Activated naive CD4-positive, alpha-beta T cell treated with anti-CD3 and anti-CD28 coated beads, Interleukin-2, amount 50 U/mL, for 24 hours (primary cell): ENCODE results near the gene SMOC2.

Source experiments
- H3K27ac Mint-ChIP-seq: one replicate; pipeline ENCODE4 v1.8.0; 2021; ENCODE audit warnings: mild to moderate bottlenecking, mixed read lengths
- H3K27me3 Mint-ChIP-seq: one replicate; pipeline ENCODE4 v1.8.0; 2021; ENCODE audit warnings: mixed read lengths
- H3K36me3 Mint-ChIP-seq: one replicate; pipeline ENCODE4 v1.8.0; 2021; ENCODE audit warnings: mixed read lengths
- H3K4me1 Mint-ChIP-seq: one replicate; pipeline ENCODE4 v1.8.0; 2021; ENCODE audit warnings: mixed read lengths
- H3K4me3 Mint-ChIP-seq: one replicate; pipeline ENCODE4 v1.8.0; 2021; ENCODE audit warnings: mild to moderate bottlenecking, mixed read lengths
- H3K9me3 Mint-ChIP-seq: one replicate; pipeline ENCODE4 v1.8.0; 2021; ENCODE audit warnings: mixed read lengths

The SMOC2 gene

GRCh38 chr6:168708984-168709383 is 268.0 kb downstream of the SMOC2 start:
- H3K4me1 Mint-ChIP-seq = no peaks in the 10 kb centered on the region
- H3K4me3 Mint-ChIP-seq = no peak overlapping the region
- no peaks in the 10 kb centered on the region for H3K36me3 Mint-ChIP-seq

DNA sequence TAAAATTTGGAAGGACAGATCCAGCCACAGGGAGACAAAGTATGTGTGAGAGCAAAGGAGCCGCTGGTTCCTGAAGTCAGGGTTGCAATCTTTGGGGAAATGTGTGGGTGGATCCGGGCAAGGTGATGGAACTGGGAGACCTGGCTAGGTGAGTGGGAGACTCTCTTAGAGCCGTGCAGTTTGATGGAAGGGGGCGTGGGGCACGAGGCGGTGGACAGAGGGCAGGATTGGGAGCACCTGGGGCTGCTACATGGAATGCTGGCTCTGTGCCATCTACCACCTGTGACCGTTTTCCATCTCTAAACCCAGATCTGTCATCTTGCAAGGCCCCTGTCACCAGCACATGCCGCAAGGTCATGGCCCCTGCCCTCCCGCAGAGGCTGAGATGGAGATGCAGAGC is 268.4 kb downstream of the SMOC2 start:
- Mint-ChIP-seq H3K36me3 (no peaks in the 10 kb centered on the region), H3K4me1 (no peaks in the 10 kb centered on the region), H3K27ac (no peak overlapping the region), H3K4me3 (no peak overlapping the region), H3K27me3 (peaks cover 2% of the 10 kb centered on the region), H3K9me3 (no peaks in the 10 kb centered on the region)

More at GRCh38 chr6:168708984-168709383, 268.0 kb downstream of the SMOC2 start:
- Mint-ChIP-seq H3K27me3 (peaks cover 2% of the 10 kb centered on the region), H3K9me3 (no peaks in the 10 kb centered on the region), H3K27ac (no peak overlapping the region)

- Mint-ChIP-seq H3K9me3 (no peaks in the 10 kb centered on the region), H3K36me3 (no peaks in the 10 kb centered on the region), H3K4me3 (no peak overlapping the region), H3K27ac (no peak overlapping the region), H3K27me3 (peaks cover 2% of the 10 kb centered on the region), H3K4me1 (no peaks in the 10 kb centered on the region)
These were observed 269.0 kb downstream of the SMOC2 start for GRCh38 chr6:168709991-168710390.

DNA sequence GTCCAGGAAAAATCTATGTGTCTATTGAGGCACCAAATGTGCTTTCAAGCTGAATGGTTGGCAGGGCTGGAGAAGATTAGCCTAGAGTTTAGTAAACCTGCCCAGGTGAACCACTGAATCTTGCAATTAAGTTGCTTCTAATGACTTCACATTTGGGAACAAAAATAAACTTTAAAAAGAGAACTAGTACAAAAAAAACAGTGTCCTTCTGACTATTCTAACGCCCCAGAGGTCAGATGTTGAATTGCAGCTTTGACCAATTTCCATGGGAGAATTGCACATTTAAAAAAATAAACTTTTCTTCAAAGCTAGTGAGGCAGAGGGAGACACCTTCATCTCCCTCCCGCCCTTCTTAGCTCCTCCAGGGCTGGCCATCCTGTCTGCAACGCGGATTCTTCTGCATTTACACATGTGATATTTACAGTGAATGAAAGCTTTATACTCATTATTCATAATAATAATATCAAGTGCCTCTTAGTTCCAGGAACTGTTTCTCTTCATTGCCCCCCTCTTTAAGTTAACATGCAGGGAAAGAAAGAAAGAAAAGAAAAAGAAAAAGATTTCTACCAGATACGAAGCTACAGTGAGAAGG is 270.2 kb downstream of the SMOC2 start:
- Mint-ChIP-seq H3K9me3 (no peaks in the 10 kb centered on the region), H3K27me3 (peaks cover 2% of the 10 kb centered on the region), H3K4me3 (no peak overlapping the region), H3K27ac (no peak overlapping the region), H3K36me3 (no peaks in the 10 kb centered on the region), H3K4me1 (no peaks in the 10 kb centered on the region)

DNA sequence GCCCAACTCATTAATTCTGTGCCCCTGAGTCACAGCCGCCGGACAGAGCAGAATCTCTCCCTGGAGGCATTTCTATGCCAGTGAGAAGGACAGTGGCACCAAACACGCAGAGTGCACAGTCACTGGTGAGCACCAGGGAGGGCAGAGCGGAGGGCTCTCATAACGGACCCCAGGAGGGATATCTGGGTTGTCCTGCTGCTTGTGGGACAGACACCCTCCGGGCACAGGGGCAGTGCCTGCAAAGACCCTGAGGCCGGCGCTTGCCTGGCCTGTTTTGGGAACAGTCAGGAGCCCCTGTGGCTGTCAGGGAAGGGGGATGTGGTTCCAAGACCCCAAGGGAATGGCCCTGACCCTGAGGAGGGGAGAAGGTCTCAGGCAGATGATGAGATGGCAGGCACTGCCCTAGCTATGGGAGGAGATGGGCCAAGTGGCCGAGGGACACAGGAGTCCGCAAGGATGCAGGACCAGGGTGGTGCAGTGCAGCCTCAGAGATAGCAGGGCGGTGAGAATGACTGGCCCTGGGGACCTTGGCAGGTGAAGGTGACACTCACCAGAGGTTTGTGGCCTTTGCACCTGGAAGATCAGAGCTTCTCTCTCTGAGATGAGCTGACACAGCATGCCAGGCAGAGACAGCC is 270.8 kb downstream of the SMOC2 start:
- Mint-ChIP-seq H3K4me3 (no peak overlapping the region), H3K27me3 (peaks cover 2% of the 10 kb centered on the region), H3K36me3 (no peaks in the 10 kb centered on the region), H3K9me3 (no peaks in the 10 kb centered on the region), H3K4me1 (no peaks in the 10 kb centered on the region), H3K27ac (no peak overlapping the region)

GRCh38 chr6:168712993-168713392 is 272.0 kb downstream of the SMOC2 start:
- Mint-ChIP-seq H3K36me3 (no peaks in the 10 kb centered on the region), H3K4me3 (no peak overlapping the region), H3K4me1 (no peaks in the 10 kb centered on the region), H3K27ac (no peak overlapping the region), H3K9me3 (no peaks in the 10 kb centered on the region), H3K27me3 (peaks cover 2% of the 10 kb centered on the region)

DNA sequence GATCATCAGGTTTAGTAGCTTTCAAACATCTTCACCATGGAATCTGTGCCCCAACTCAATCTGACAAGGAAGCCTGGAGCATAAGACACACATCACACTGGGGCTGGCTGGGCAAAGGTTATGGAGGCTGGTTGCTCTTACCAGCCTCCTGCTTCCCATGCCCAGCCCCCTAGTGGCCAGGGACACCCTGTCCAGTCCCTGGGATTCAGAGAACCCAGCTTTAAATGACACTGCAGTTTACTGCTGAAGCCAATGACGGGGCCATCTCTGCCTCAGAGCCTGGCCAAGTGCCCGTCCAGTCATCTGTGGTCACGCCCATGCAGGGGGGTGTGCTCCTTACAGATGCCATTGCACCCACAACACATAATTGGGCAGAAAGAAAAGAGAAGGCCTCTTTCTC is 272.9 kb downstream of the SMOC2 start:
- no peak overlapping the region for H3K27ac Mint-ChIP-seq
- no peaks in the 10 kb centered on the region for H3K9me3 Mint-ChIP-seq
- H3K27me3 Mint-ChIP-seq = peaks cover 2% of the 10 kb centered on the region
- no peaks in the 10 kb centered on the region for H3K4me1 Mint-ChIP-seq
- no peaks in the 10 kb centered on the region for H3K36me3 Mint-ChIP-seq
- H3K4me3 Mint-ChIP-seq = no peak overlapping the region

GRCh38 chr6:168714547-168715260 is 273.7 kb downstream of the SMOC2 start:
- Mint-ChIP-seq H3K36me3 (no peaks in the 10 kb centered on the region), H3K4me3 (no peak overlapping the region), H3K4me1 (no peaks in the 10 kb centered on the region), H3K27ac (no peak overlapping the region), H3K27me3 (no peaks in the 10 kb centered on the region), H3K9me3 (no peaks in the 10 kb centered on the region)

GRCh38 chr6:168715643-168716481 is 274.9 kb downstream of the SMOC2 start:
- Mint-ChIP-seq H3K9me3 (no peaks in the 10 kb centered on the region), H3K4me3 (no peak overlapping the region), H3K36me3 (no peaks in the 10 kb centered on the region), H3K4me1 (no peaks in the 10 kb centered on the region), H3K27ac (no peak overlapping the region), H3K27me3 (no peaks in the 10 kb centered on the region)

GRCh38 chr6:168716581-168716980 is 275.6 kb downstream of the SMOC2 start:
- no peak overlapping the region for H3K4me3 Mint-ChIP-seq
- no peaks in the 10 kb centered on the region for H3K9me3 Mint-ChIP-seq
- H3K4me1 Mint-ChIP-seq = no peaks in the 10 kb centered on the region
- H3K27me3 Mint-ChIP-seq = peaks cover 1% of the 10 kb centered on the region
- H3K36me3 Mint-ChIP-seq = no peaks in the 10 kb centered on the region
- H3K27ac Mint-ChIP-seq = no peak overlapping the region

DNA sequence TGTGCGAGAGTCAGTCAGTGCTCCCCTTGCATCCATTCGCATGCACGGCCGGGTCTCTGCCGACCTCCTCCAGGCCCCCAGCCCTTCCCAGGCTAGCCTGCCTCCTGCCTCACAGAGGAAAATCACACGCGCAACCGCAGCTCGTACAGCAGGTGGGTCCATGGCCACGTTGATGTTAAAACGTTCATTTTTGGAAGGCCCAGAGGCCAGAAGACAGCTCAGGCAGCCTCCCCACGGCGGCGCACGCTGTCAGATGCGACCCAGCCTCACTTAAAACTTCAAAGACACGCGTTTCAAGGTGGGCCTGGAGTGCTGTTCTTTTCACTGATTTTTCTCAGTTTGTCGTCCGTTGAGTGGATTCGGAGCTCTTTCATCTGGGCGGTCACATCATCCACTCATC is 276.5 kb downstream of the SMOC2 start:
- no peaks in the 10 kb centered on the region for H3K9me3 Mint-ChIP-seq
- H3K36me3 Mint-ChIP-seq = no peaks in the 10 kb centered on the region
- no peak overlapping the region for H3K4me3 Mint-ChIP-seq
- no peaks in the 10 kb centered on the region for H3K4me1 Mint-ChIP-seq
- no peak overlapping the region for H3K27ac Mint-ChIP-seq
- peaks cover 2% of the 10 kb centered on the region for H3K27me3 Mint-ChIP-seq
